ENCODE results near the gene GPSM1. TPM values are rescaled to one million over a fixed set of nuclear protein-coding genes. Genes with fewer than 3 reads are reported as not detected.

The GPSM1 gene
- total RNA-seq, 1 experiment from 2014 or later: 24.7 TPM

DNA sequence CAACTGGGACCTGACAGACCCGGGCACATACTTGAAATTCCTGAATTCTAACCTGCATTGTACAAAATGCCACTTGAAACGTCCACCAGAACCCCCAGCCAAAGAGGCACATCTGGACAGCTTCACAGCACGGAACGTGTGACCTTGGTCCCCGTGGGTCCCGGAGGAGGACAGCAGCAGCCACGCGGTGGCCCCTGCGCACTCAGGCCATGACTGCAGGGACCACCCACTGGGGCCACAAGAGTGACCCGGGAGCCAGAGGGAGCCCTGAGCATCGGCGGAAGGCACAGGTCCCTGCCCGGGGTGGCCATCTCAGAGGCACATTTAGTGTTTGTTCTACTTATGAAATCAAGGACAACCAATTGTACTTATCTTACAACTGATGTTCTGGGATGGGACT is 74.7 kb downstream of the GPSM1 start:
- TF ChIP-seq, protein P1, sequence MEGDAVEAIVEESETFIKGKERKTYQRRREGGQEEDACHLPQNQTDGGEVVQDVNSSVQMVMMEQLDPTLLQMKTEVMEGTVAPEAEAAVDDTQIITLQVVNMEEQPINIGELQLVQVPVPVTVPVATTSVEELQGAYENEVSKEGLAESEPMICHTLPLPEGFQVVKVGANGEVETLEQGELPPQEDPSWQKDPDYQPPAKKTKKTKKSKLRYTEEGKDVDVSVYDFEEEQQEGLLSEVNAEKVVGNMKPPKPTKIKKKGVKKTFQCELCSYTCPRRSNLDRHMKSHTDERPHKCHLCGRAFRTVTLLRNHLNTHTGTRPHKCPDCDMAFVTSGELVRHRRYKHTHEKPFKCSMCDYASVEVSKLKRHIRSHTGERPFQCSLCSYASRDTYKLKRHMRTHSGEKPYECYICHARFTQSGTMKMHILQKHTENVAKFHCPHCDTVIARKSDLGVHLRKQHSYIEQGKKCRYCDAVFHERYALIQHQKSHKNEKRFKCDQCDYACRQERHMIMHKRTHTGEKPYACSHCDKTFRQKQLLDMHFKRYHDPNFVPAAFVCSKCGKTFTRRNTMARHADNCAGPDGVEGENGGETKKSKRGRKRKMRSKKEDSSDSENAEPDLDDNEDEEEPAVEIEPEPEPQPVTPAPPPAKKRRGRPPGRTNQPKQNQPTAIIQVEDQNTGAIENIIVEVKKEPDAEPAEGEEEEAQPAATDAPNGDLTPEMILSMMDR (conservative IDR thresholded peaks at IDR 0.05): no peak
- no peak overlapping the region for H3K4me3 Mint-ChIP-seq
- Histone ChIP-seq H2BK5ac (ENCODE audit: insufficient read length, low read length) (no peak overlapping the region), H2BK12ac (ENCODE audit: insufficient read length, low read depth, low read length) (no peak overlapping the region), H4K91ac (ENCODE audit: insufficient read length, low read depth, low read length) (no peak overlapping the region), H3K23ac (ENCODE audit: insufficient read length, low read depth, low read length) (no peak overlapping the region), H3K4ac (ENCODE audit: low read depth, low read length) (no peak overlapping the region), H3K4me1 (ENCODE audit: insufficient read depth, low read length) (no peaks in the 10 kb centered on the region), H3K18ac (ENCODE audit: insufficient read length, low read depth, low read length) (no peak overlapping the region), H4K5ac (ENCODE audit: insufficient read length, low read depth, low read length) (no peak overlapping the region), H3K27ac (ENCODE audit: insufficient read length, low read depth, low read length) (no peak overlapping the region), H4K8ac (replicated peaks; ENCODE audit: insufficient read length, low read depth, low read length) (no peak overlapping the region), H2BK120ac (ENCODE audit: low read depth, low read length, poor library complexity, severe bottlenecking) (no peak overlapping the region), H3K9ac (ENCODE audit: extremely low read depth, insufficient read length, low read length) (no peak overlapping the region), H3K79me2 (ENCODE audit: insufficient read depth, low read length) (peaks cover 14% of the 10 kb centered on the region; the same call in 1 of the 2 replicates), H2AFZ (ENCODE audit: low read length) (no peak overlapping the region), H3K79me1 (ENCODE audit: insufficient read depth, low read depth, low read length, poor library complexity, severe bottlenecking) (peaks cover 10% of the 10 kb centered on the region), H3K9me3 (ENCODE audit: control insufficient read depth, low read depth, low read length) (no peaks in the 10 kb centered on the region), H4K20me1 (ENCODE audit: control insufficient read depth, insufficient read depth, insufficient read length) (no peaks in the 10 kb centered on the region), H2BK20ac (ENCODE audit: low read depth, low read length, poor library complexity, severe bottlenecking) (no peak overlapping the region), H2AK5ac (ENCODE audit: insufficient read length, low read length) (no peak overlapping the region), H3K14ac (ENCODE audit: insufficient read depth, low read length) (no peak overlapping the region), H3K23me2 (ENCODE audit: insufficient read length, low read depth, low read length, poor library complexity, severe bottlenecking) (peaks cover 6% of the 10 kb centered on the region), H3K4me2 (ENCODE audit: insufficient read depth, insufficient read length, low read length) (no peak overlapping the region), H3T11ph (ENCODE audit: low read length) (no peak overlapping the region), H2BK15ac (ENCODE audit: low read depth, low read length) (no peak overlapping the region), H3K56ac (ENCODE audit: insufficient read length, low read depth, low read length) (no peak overlapping the region), H3K27me3 (ENCODE audit: insufficient read depth, low read length) (no peaks in the 10 kb centered on the region)
- H3K36me3 Mint-ChIP-seq (ENCODE audit: insufficient read depth in 1 of 3, low read depth in 3 of 3): peaks cover 21 to 68% (median 56%) of the 10 kb centered on the region in 3 experiments
- H3K27ac Mint-ChIP-seq: no peak overlapping the region
- peaks cover 11 to 12% of the 10 kb centered on the region in 2 experiments for H3K4me1 Mint-ChIP-seq
- no peaks in the 10 kb centered on the region for H3K9me3 Mint-ChIP-seq
- no peak for DNase-seq
- WGBS (ENCODE audit: extremely low coverage, insufficient read length, low lambda C conversion rate): no CpG with 5 or more reads among the region's 13 CpGs
- no peaks in the 10 kb centered on the region for H3K27me3 Mint-ChIP-seq (ENCODE audit: low read depth)
